ENCODE data around the gene CSTF3.
A peak's percentile ranks its signal among the peaks of the same experiment; 100 is the strongest.
"Not testable (repeated sequence)": the region's sequence is repeated elsewhere in the genome, so short reads cannot be mapped to it uniquely, and the experiment has no call there.

Gene CSTF3

GRCh38 chr11:33160587-33160986 is 693 bp downstream of the CSTF3 start:
- no peak for DNase-seq (ENCODE audit: low spot score)

- peak; percentile 25 for DNase-seq (ENCODE audit: low spot score)
These were observed 1.1 kb downstream of the CSTF3 start for GRCh38 chr11:33160136-33160535.

- not testable (repeated sequence) for DNase-seq (ENCODE audit: low spot score)
These were observed 1.9 kb downstream of the CSTF3 start for GRCh38 chr11:33159378-33159867.

- DNase-seq (ENCODE audit: low spot score), result no peak
These were observed 2.5 kb downstream of the CSTF3 start for GRCh38 chr11:33158596-33159275.

GRCh38 chr11:33157103-33158027 is 3.9 kb downstream of the CSTF3 start:
- no peak for DNase-seq (ENCODE audit: low spot score)

- no peak for DNase-seq (ENCODE audit: low spot score)
These were observed 9.9 kb downstream of the CSTF3 start for GRCh38 chr11:33151399-33151798.

- DNase-seq (ENCODE audit: low spot score), result no peak
These were observed 13.7 kb downstream of the CSTF3 start for GRCh38 chr11:33147559-33147958.

- no peak for DNase-seq (ENCODE audit: low spot score)
These were observed 25.4 kb downstream of the CSTF3 start for GRCh38 chr11:33135768-33136443.

- DNase-seq (ENCODE audit: low spot score), result no peak
These were observed 26.1 kb downstream of the CSTF3 start for GRCh38 chr11:33135216-33135615.

GRCh38 chr11:33134276-33134675 is 27.0 kb downstream of the CSTF3 start:
- DNase-seq (ENCODE audit: low spot score), result no peak

- no peak for DNase-seq (ENCODE audit: low spot score)
These were observed 27.5 kb downstream of the CSTF3 start for GRCh38 chr11:33133761-33134160.

GRCh38 chr11:33132510-33132909 is 28.8 kb downstream of the CSTF3 start:
- DNase-seq (ENCODE audit: low spot score), result no peak

- no peak for DNase-seq (ENCODE audit: low spot score)
These were observed 32.5 kb downstream of the CSTF3 start for GRCh38 chr11:33128739-33129138.

GRCh38 chr11:33125611-33126010 is 35.7 kb downstream of the CSTF3 start:
- no peak for DNase-seq (ENCODE audit: low spot score)

GRCh38 chr11:33125025-33125424 is 36.3 kb downstream of the CSTF3 start:
- no peak for DNase-seq (ENCODE audit: low spot score)

- not testable (repeated sequence) for DNase-seq (ENCODE audit: low spot score)
These were observed 38.6 kb downstream of the CSTF3 start for GRCh38 chr11:33122696-33123095.

GRCh38 chr11:33116535-33116934 is 44.7 kb downstream of the CSTF3 start:
- no peak for DNase-seq (ENCODE audit: low spot score)

GRCh38 chr11:33110083-33110482 is 51.2 kb downstream of the CSTF3 start:
- no peak for DNase-seq (ENCODE audit: low spot score)

- DNase-seq (ENCODE audit: low spot score), result no peak
These were observed 51.9 kb downstream of the CSTF3 start for GRCh38 chr11:33109294-33109895.

GRCh38 chr11:33103836-33104235 is 57.4 kb downstream of the CSTF3 start:
- DNase-seq (ENCODE audit: low spot score), result no peak

GRCh38 chr11:33094157-33094556 is 67.1 kb downstream of the CSTF3 start:
- no peak for DNase-seq (ENCODE audit: low spot score)

- DNase-seq (ENCODE audit: low spot score), result no peak
These were observed 71.5 kb downstream of the CSTF3 start for GRCh38 chr11:33089776-33090175.

All from cerebellar cortex (tissue), 1 donor.